Fibroblast of the aortic adventitia (primary cell): Measurements from ENCODE around the gene TMTC2. TPM values are rescaled to one million over a fixed set of nuclear protein-coding genes. Genes with fewer than 3 reads are reported as not detected.

ENCODE experiments used
- DNase-seq: peaks from one replicate; pipeline ENCODE4 v3.0.0-alpha.2; 2010; ENCODE audit warnings: low read depth
- H3K4me3 ChIP-seq: 2 replicates; pipeline ENCODE4 v1.5.1; 2011; ENCODE audit warnings: low read depth, mild to moderate bottlenecking, control low read depth, low read length, moderate library complexity
- CTCF ChIP-seq: IDR thresholded peaks from 2 replicates; pipeline ENCODE4 v1.5.1; 2011; ENCODE audit warnings: mild to moderate bottlenecking, low read length, control low read depth, inconsistent platforms; ENCODE audit not compliant: insufficient read depth
- total RNA-seq: library from RNA; depleted of rRNA; stranded (reverse); fragments of >200 nt; gene quantifications from 2 replicates; pipeline ENCODE4 v1.2.3, GENCODE V29; 2012; ENCODE audit warnings: low replicate concordance

TMTC2 gene
- total RNA-seq, 1 donor: 21.1 TPM

GRCh38 chr12:82650627-82651337 lies 35.9 kb upstream of the TMTC2 start:
- DNase-seq: peak; percentile 25
- H3K4me3 ChIP-seq: no peak overlapping the region
- TF ChIP-seq CTCF: no peak

GRCh38 chr12:82651489-82651888 lies 35.2 kb upstream of the TMTC2 start:
- no peak overlapping the region for H3K4me3 ChIP-seq
- TF ChIP-seq CTCF: no peak
- DNase-seq: no peak

- H3K4me3 ChIP-seq: no peak overlapping the region
- DNase-seq: no peak
- TF ChIP-seq CTCF: no peak
Observed at GRCh38 chr12:82652071-82652470, 34.6 kb upstream of the TMTC2 start.

DNA sequence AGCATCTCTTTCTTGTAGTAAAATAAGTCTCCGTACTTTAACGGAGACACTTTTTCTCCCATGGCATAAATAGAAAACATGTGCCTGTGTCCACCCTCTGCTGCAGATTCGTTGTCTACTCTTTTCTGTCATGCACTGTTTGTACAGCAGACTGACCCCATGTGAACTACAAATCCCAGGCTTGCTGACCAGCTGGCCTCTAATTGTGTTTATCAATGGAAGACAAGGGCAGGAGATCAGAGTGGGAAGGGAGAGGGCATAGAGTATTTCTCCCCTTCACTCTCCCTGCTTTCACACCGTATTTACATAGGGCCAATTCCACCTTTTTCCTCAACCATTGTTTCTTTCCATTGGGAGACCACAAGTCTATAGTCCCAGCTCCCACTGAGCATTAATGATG lies 31.0 kb upstream of the TMTC2 start:
- no peak for TF ChIP-seq CTCF
- no peak for DNase-seq
- no peak overlapping the region for H3K4me3 ChIP-seq

- no peak for DNase-seq
- no peak for TF ChIP-seq CTCF
- no peak overlapping the region for H3K4me3 ChIP-seq
Observed at GRCh38 chr12:82659343-82660207, 27.1 kb upstream of the TMTC2 start.

- no peak for DNase-seq
- no peak for TF ChIP-seq CTCF
- H3K4me3 ChIP-seq: no peak overlapping the region
Observed at GRCh38 chr12:82660541-82661325, 26.0 kb upstream of the TMTC2 start.
